ENCODE data around the gene INVS.

GRCh38 chr9:100125236-100125635 lies 26.2 kb downstream of the INVS start:
- TF ChIP-seq POLR2A (IDR thresholded peaks at IDR 0.05; ENCODE audit: low read depth, low read length) (no peak), POLR2AphosphoS5 (IDR thresholded peaks at IDR 0.05; ENCODE audit: low read depth, low read length) (no peak)

Measured in GM12891 (cell line).